Esophagus muscularis mucosa (tissue), 4 donors: ENCODE measurements around the gene PANX2.

Experiments
- EP300 ChIP-seq: sonication (generic); formaldehyde crosslinking; IDR thresholded peaks from one replicate; pipeline ENCODE4 v1.6.1; 2017; ENCODE audit warnings: antibody characterized with exemption
- POLR2A ChIP-seq: fragments of 450-650 bp; IDR thresholded peaks from one replicate; pipeline ENCODE4 v1.6.1; 2017; ENCODE audit warnings: antibody characterized with exemption, moderate library complexity, mild to moderate bottlenecking, low read depth
- POLR2AphosphoS5 ChIP-seq, 2 donors: sonication (generic); formaldehyde crosslinking; IDR thresholded peaks; one replicate each; pipeline ENCODE4 v1.6.1; 2017; ENCODE audit warnings: antibody characterized with exemption in 2 of 2
- TF ChIP-seq, protein P1 (sequence below), 3 experiments: fragments of 200-600 bp in 2 of 3; fragments of 450-650 bp in 1 of 3; sonication (generic) in 2 of 3; IDR thresholded peaks; one replicate each; pipeline ENCODE4 v1.5.1; 2017 to 2019; ENCODE audit warnings: antibody characterized with exemption in 3 of 3, mild to moderate bottlenecking in 2 of 3, moderate library complexity in 1 of 3

DNA sequence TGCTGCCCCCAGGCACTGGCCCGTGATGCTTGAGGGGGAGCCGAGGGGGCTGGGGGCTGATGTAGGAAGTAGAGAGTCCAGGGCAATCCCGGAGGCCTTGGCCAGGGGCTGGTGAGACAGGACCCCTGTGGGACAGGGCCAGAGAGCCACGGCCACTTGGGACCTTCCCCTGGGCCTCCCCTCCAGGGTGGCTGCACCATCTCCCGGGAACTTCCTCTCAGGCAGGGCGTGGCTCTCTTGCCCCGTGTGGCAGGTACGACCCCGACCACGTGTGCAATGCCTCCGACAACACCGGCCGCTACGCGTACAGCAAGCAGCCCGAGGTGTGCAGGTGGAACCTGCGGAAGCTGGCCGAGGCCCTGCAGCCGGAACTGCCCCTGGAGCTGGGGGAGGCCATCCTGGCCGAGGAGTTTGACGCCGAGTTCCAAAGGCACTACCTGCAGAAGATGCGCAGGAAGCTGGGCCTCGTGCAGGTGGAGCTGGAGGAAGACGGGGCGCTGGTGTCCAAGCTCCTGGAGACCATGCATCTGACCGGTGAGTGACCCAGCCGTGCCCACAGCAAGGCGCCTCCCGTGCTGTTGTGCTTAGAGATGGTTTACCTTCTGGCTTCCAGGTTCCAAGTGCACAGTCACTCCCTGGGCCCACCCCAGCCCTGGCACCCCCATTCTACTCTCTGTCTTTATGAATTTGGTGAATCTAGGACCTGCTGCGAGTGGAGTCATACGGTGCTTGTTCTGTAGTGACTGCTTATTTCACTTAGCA, 40.0 kb downstream of the PANX2 start:
- TF ChIP-seq POLR2AphosphoS5 (IDR thresholded peaks at IDR 0.05) (no peak), POLR2A (no peak), EP300 (no peak)
- TF ChIP-seq, protein P1, sequence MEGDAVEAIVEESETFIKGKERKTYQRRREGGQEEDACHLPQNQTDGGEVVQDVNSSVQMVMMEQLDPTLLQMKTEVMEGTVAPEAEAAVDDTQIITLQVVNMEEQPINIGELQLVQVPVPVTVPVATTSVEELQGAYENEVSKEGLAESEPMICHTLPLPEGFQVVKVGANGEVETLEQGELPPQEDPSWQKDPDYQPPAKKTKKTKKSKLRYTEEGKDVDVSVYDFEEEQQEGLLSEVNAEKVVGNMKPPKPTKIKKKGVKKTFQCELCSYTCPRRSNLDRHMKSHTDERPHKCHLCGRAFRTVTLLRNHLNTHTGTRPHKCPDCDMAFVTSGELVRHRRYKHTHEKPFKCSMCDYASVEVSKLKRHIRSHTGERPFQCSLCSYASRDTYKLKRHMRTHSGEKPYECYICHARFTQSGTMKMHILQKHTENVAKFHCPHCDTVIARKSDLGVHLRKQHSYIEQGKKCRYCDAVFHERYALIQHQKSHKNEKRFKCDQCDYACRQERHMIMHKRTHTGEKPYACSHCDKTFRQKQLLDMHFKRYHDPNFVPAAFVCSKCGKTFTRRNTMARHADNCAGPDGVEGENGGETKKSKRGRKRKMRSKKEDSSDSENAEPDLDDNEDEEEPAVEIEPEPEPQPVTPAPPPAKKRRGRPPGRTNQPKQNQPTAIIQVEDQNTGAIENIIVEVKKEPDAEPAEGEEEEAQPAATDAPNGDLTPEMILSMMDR (IDR thresholded peaks at IDR 0.05), result no peak
